ACC112 (cell line): Measurements from ENCODE around the gene CTNNA3.

Experiments used
- H2AFZ ChIP-seq: fragments of 200-600 bp; sonication (generic); one replicate; pipeline ENCODE4 v1.6.0; 2017; ENCODE audit warnings: antibody characterized with exemption, low read length; ENCODE audit not compliant: unreplicated experiment
- H3K27ac ChIP-seq: fragments of 200-600 bp; sonication (generic); 2 replicates; pipeline ENCODE4 v1.5.1; 2014; ENCODE audit warnings: low read depth, mild to moderate bottlenecking, antibody characterized with exemption, low read length, moderate library complexity
- H3K27me3 ChIP-seq: fragments of 200-600 bp; sonication (generic); 2 replicates; pipeline ENCODE4 v1.6.1; 2014; ENCODE audit warnings: mild to moderate bottlenecking, antibody characterized with exemption, low read length, moderate library complexity, mixed read lengths; ENCODE audit not compliant: insufficient read depth
- H3K36me3 ChIP-seq: fragments of 200-600 bp; sonication (generic); 2 replicates; pipeline ENCODE4 v1.6.1; 2016; ENCODE audit warnings: mild to moderate bottlenecking, antibody characterized with exemption, low read length, moderate library complexity, mixed read lengths; ENCODE audit not compliant: insufficient read depth
- H3K4me1 ChIP-seq: fragments of 200-600 bp; sonication (generic); one replicate; pipeline ENCODE4 v1.6.1; 2016; ENCODE audit warnings: low read length, mixed read lengths; ENCODE audit not compliant: insufficient read depth, unreplicated experiment, control insufficient read depth
- H3K4me3 ChIP-seq: fragments of 200-600 bp; sonication (generic); 2 replicates; pipeline ENCODE4 v1.5.1; 2014; ENCODE audit warnings: mild to moderate bottlenecking, low read depth, low read length
- H3K79me2 ChIP-seq: fragments of 200-600 bp; sonication (generic); one replicate; pipeline ENCODE4 v1.6.0; 2016; ENCODE audit warnings: low read length; ENCODE audit not compliant: control insufficient read depth, unreplicated experiment, insufficient read depth

CTNNA3 gene

GRCh38 chr10:67049988-67050387, 646.0 kb downstream of the CTNNA3 start:
- Histone ChIP-seq H3K27ac (no peak overlapping the region), H3K4me1 (no peaks in the 10 kb centered on the region), H3K79me2 (no peaks in the 10 kb centered on the region), H2AFZ (no peak overlapping the region), H3K36me3 (no peaks in the 10 kb centered on the region), H3K4me3 (no peak overlapping the region), H3K27me3 (no peaks in the 10 kb centered on the region)

GRCh38 chr10:67046507-67046906, 649.5 kb downstream of the CTNNA3 start:
- no peak overlapping the region for H3K4me3 ChIP-seq
- no peaks in the 10 kb centered on the region for H3K79me2 ChIP-seq
- no peaks in the 10 kb centered on the region for H3K36me3 ChIP-seq
- H3K27me3 ChIP-seq = no peaks in the 10 kb centered on the region
- no peak overlapping the region for H3K27ac ChIP-seq
- no peaks in the 10 kb centered on the region for H3K4me1 ChIP-seq
- no peak overlapping the region for H2AFZ ChIP-seq

DNA sequence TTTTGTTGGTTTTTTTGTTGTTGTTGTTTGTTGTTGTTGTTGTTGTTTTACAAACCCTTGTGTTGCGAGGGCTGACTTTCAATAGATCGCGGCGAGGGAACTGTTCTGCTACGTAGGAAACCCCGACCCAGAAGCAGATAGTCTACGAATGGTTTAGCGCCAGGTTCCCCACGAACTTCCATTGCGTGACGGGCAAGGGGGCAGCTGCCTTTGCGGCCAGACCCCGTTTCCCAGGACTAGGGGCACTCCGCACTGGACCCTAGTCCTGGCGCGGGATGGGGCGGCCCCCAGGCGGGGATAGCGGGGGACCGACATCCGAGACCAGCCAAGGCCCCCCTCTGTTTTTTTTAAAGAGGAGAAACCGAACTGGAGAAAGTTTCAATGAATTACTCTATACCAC, 650.6 kb downstream of the CTNNA3 start:
- no peaks in the 10 kb centered on the region for H3K27me3 ChIP-seq
- no peak overlapping the region for H3K4me3 ChIP-seq
- no peaks in the 10 kb centered on the region for H3K4me1 ChIP-seq
- no peaks in the 10 kb centered on the region for H3K79me2 ChIP-seq
- no peak overlapping the region for H2AFZ ChIP-seq
- no peaks in the 10 kb centered on the region for H3K36me3 ChIP-seq
- no peak overlapping the region for H3K27ac ChIP-seq

DNA sequence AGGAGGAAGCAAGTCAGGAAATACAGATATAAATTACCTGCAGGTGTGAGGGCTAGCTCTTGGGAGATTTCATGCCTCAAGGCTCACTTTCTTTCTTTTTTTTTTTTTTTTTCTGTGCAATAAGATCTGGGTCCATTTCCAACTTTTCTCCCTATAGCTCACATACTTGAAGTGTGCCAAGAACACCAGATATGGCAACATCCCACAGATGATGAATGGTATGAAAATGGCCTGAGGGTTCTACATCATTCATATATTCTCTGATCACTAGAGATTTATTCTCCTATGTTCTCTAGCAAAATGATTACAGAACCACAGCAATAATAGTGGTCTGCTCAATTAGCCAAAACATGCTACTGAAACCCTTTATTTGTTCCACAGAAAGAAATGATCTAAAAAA, 653.0 kb downstream of the CTNNA3 start:
- Histone ChIP-seq H2AFZ (no peak overlapping the region), H3K4me1 (no peaks in the 10 kb centered on the region), H3K27ac (no peak overlapping the region), H3K4me3 (no peak overlapping the region), H3K36me3 (no peaks in the 10 kb centered on the region), H3K79me2 (no peaks in the 10 kb centered on the region), H3K27me3 (no peaks in the 10 kb centered on the region)

DNA sequence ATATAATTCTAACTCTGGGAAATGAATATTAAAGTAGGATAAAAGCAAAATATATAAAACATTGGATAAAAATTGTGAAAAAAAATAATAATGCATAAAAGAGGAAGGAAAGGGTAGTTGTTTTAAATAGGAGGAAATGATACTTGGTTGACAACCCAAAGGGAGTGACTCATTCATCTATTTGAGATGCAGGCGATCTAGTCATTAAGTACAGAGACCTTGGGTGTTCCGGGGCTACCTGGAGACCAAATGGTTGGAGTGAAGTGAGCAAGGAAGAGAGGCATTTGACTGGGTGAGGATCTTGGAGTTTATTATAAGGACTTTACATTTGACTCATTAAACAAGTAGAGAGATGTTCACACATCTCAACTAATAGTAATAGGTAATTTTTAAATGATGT, 659.2 kb downstream of the CTNNA3 start:
- no peaks in the 10 kb centered on the region for H3K36me3 ChIP-seq
- H3K4me1 ChIP-seq = no peaks in the 10 kb centered on the region
- H3K4me3 ChIP-seq = no peak overlapping the region
- H3K79me2 ChIP-seq = no peaks in the 10 kb centered on the region
- no peak overlapping the region for H2AFZ ChIP-seq
- H3K27ac ChIP-seq = no peak overlapping the region
- no peaks in the 10 kb centered on the region for H3K27me3 ChIP-seq

DNA sequence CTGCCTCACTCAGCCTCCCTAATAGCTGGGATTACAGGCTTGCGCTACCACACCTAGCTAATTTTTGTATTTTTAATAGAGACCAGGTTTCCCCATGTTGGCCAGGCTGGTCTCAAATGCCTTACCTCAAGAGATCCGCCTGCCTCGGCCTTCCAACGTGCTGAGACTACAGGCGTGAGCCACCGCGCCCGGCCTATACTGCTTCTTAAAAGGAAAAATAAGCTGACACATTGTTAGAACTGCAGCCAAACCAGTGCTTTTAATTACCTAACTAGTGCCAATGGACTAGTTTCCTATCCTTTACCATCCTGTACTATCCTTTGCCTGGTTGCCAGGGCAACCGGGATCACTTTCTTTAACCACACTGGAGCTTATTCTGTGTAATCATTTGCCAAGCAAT, 662.1 kb downstream of the CTNNA3 start:
- Histone ChIP-seq H3K79me2 (no peaks in the 10 kb centered on the region), H3K4me1 (no peaks in the 10 kb centered on the region), H2AFZ (no peak overlapping the region), H3K4me3 (no peak overlapping the region), H3K27ac (no peak overlapping the region), H3K27me3 (no peaks in the 10 kb centered on the region), H3K36me3 (no peaks in the 10 kb centered on the region)

DNA sequence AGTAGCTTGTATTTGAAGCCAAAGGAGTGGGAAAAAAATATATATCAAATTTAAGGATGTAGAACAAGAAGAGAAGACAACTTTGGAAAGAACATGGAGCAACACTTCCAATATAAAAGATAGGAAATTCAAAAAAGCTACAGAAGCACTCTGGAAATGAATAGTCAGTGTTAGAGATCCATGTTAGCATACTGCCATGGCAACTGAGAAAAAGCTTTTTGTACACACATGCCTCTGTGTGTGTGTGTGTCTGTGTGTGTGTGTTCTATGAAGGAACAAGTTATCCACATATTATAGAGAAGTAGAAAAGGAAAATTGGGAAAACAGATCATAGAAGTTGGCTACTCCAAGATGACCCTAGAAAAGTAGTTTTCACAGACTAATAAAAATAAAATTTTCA, 673.9 kb downstream of the CTNNA3 start:
- Histone ChIP-seq H3K36me3 (no peaks in the 10 kb centered on the region), H3K27me3 (no peaks in the 10 kb centered on the region), H3K4me3 (no peak overlapping the region), H3K4me1 (no peaks in the 10 kb centered on the region), H3K27ac (no peak overlapping the region), H3K79me2 (no peaks in the 10 kb centered on the region), H2AFZ (no peak overlapping the region)

DNA sequence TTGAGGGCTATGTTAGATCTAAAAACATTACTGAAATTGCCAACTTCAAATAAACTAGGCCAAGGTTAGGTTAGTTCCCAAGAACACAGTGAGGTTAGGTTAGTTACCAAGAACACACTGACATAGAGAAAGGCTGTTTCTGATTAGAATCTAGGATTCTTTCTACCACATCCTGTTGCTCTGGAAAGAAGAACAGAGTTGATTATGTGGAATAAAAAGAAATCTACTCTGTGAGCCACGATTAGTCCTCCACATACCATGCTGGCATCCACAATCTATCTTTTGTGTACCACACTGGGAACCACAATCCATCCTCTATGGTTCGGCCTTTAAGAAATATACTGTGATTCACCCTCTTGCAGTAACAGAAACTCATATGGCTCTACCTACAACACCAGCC, 678.8 kb downstream of the CTNNA3 start:
- H3K79me2 ChIP-seq = no peaks in the 10 kb centered on the region
- no peak overlapping the region for H3K4me3 ChIP-seq
- no peak overlapping the region for H3K27ac ChIP-seq
- H3K36me3 ChIP-seq = no peaks in the 10 kb centered on the region
- H2AFZ ChIP-seq = no peak overlapping the region
- H3K27me3 ChIP-seq = no peaks in the 10 kb centered on the region
- H3K4me1 ChIP-seq = no peaks in the 10 kb centered on the region

GRCh38 chr10:67015225-67015624, 680.8 kb downstream of the CTNNA3 start:
- Histone ChIP-seq H3K36me3 (no peaks in the 10 kb centered on the region), H3K4me3 (no peak overlapping the region), H3K27ac (no peak overlapping the region), H3K27me3 (no peaks in the 10 kb centered on the region), H2AFZ (no peak overlapping the region), H3K4me1 (no peaks in the 10 kb centered on the region), H3K79me2 (no peaks in the 10 kb centered on the region)

- Histone ChIP-seq H3K79me2 (no peaks in the 10 kb centered on the region), H3K36me3 (no peaks in the 10 kb centered on the region), H3K27ac (no peak overlapping the region), H3K4me3 (no peak overlapping the region), H3K4me1 (no peaks in the 10 kb centered on the region), H3K27me3 (no peaks in the 10 kb centered on the region), H2AFZ (no peak overlapping the region)
These were observed 684.0 kb downstream of the CTNNA3 start for GRCh38 chr10:67011981-67012380.

DNA sequence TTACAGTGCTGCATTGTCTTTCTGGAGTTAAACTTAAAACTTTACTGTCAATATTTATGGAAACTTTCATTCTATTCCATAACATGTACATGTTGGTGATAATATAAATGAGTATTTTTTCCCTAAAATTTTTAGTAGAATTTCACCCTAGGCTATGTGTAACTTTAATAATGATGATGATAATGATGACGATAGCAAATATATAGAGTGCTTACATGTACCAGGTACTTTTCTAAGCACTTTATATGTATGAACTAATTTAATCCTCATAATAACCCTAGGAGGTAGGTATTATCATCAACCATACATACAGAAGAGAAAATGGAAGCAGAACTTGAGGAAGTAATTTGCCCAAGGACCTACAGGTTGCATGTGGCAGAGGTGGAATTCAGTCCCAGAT, 684.5 kb downstream of the CTNNA3 start:
- Histone ChIP-seq H3K27me3 (no peaks in the 10 kb centered on the region), H3K4me3 (no peak overlapping the region), H2AFZ (no peak overlapping the region)

GRCh38 chr10:67005981-67006380, 690.0 kb downstream of the CTNNA3 start:
- Histone ChIP-seq H3K36me3 (no peaks in the 10 kb centered on the region), H3K27ac (no peak overlapping the region), H3K4me1 (no peaks in the 10 kb centered on the region), H3K79me2 (no peaks in the 10 kb centered on the region), H3K27me3 (no peaks in the 10 kb centered on the region), H3K4me3 (no peak overlapping the region), H2AFZ (no peak overlapping the region)

More for the DNA sequence above, 684.5 kb downstream of the CTNNA3 start:
- no peaks in the 10 kb centered on the region for H3K79me2 ChIP-seq
- H3K4me1 ChIP-seq = no peaks in the 10 kb centered on the region
- H3K27ac ChIP-seq = no peak overlapping the region
- no peaks in the 10 kb centered on the region for H3K36me3 ChIP-seq
